ENCODE measurements around the gene HDGF. TPM values are rescaled to one million over a fixed set of nuclear protein-coding genes. Genes with fewer than 3 reads are reported as not detected.

HDGF gene
- total RNA-seq, 1 experiment from 2014 or later, result 498 TPM

- Histone ChIP-seq H3K4me1 (replicated peaks; ENCODE audit: insufficient read depth) (peaks cover 18% of the 10 kb centered on the region), H3K4me3 (peak overlapping the region; percentile 96), H3K4me2 (peak overlapping the region; percentile 90), H2AFZ (peak overlapping the region; percentile 85; the same call in 1 of the 2 replicates), H3K27ac (peak overlapping the region; percentile 76), H3F3A (ENCODE audit: insufficient read depth, low read depth) (peaks cover 8% of the 10 kb centered on the region), H3K79me2 (ENCODE audit: low read depth) (peaks cover 63% of the 10 kb centered on the region), H3K36me3 (ENCODE audit: low read depth) (0 out of 2 replicates have a peak, but pooled peaks cover 11% of the 10 kb centered on the region), H3K27me3 (ENCODE audit: insufficient read depth, low read depth) (no peaks in the 10 kb centered on the region), H4K20me1 (ENCODE audit: insufficient read depth) (peaks cover 20% of the 10 kb centered on the region), H3K9me2 (ENCODE audit: insufficient read depth) (no peaks in the 10 kb centered on the region), H3K9me3 (ENCODE audit: insufficient read depth, low read depth) (no peaks in the 10 kb centered on the region)
- BruUV-seq (replicated peaks), result TSS peak; percentile 42
- intact Hi-C loops (cut with micrococcal nuclease; ENCODE audit: unreplicated experiment), result loop anchor here (1.0 to 5.0 kb wide), 4 partner anchors 17 to 76 kb away; partner anchors contain the start of genes HDGF, ISG20L2, METTL25B and MRPL24
- TF ChIP-seq CTCF (conservative IDR thresholded peaks at IDR 0.05), result no peak
- TF ChIP-seq EZH2 (IDR thresholded peaks at IDR 0.05; ENCODE audit: low read depth), result no peak
- CTCF ChIA-PET, result interaction anchor here (0.5 to 1.0 kb wide), 3 partner anchors 42 to 146 kb away, joined by 3 to 5 read pairs (median 3); no protein-coding TSS in a partner anchor
- POLR2A ChIA-PET (ENCODE audit: unreplicated experiment), result interaction anchor here (0.6 to 0.9 kb wide), 4 partner anchors 39 to 229 kb away, joined by 3 to 6 read pairs (median 4); partner anchors contain the start of genes ISG20L2 and METTL25B
- no peak for DNase-seq
Measured at GRCh38 chr1:156767879-156768604, 16.6 kb upstream of the HDGF start.

- Histone ChIP-seq H3F3A (ENCODE audit: insufficient read depth, low read depth) (peaks cover 8% of the 10 kb centered on the region), H3K36me3 (ENCODE audit: low read depth) (0 out of 2 replicates have a peak, but pooled peaks cover 11% of the 10 kb centered on the region), H3K79me2 (ENCODE audit: low read depth) (peaks cover 56% of the 10 kb centered on the region), H2AFZ (peak within 1 kb of the TSS; percentile 87), H3K4me3 (peak within 1 kb of the TSS; percentile 96), H3K9me2 (ENCODE audit: insufficient read depth) (no peaks in the 10 kb centered on the region), H3K27ac (peak within 1 kb of the TSS; percentile 76), H3K27me3 (ENCODE audit: insufficient read depth, low read depth) (no peaks in the 10 kb centered on the region), H3K4me2 (peak within 1 kb of the TSS; percentile 90), H3K9me3 (ENCODE audit: insufficient read depth, low read depth) (no peaks in the 10 kb centered on the region), H4K20me1 (ENCODE audit: insufficient read depth) (peaks cover 15% of the 10 kb centered on the region), H3K4me1 (replicated peaks; ENCODE audit: insufficient read depth) (peaks cover 18% of the 10 kb centered on the region)
- intact Hi-C loops (cut with micrococcal nuclease; ENCODE audit: unreplicated experiment), result loop anchor here (1.0 to 5.0 kb wide), 4 partner anchors 16 to 75 kb away; partner anchors contain the start of genes HDGF, ISG20L2, METTL25B and MRPL24
- POLR2A ChIA-PET (ENCODE audit: unreplicated experiment), result interaction anchor here (0.5 to 1.0 kb wide), 9 partner anchors 14 to 230 kb away, joined by 3 to 26 read pairs (median 5); partner anchors contain the start of genes ISG20L2, METTL25B and MRPL24
- CTCF ChIA-PET, result interaction anchor here (1.0 kb wide), 2 partner anchors 41 to 78 kb away, joined by 3 to 5 read pairs; no protein-coding TSS in a partner anchor
- no TSS peak for BruUV-seq (replicated peaks)
- TF ChIP-seq CTCF (conservative IDR thresholded peaks at IDR 0.05) (no peak), EZH2 (IDR thresholded peaks at IDR 0.05; ENCODE audit: low read depth) (no peak)
- peak; percentile 96 to 99 for DNase-seq
Measured at GRCh38 chr1:156767101-156767878, 15.8 kb upstream of the HDGF start, which contains the start of gene PRCC. PRCC (plus strand) TSS chr1:156767535; CDS start chr1:156767772, 237 bp downstream.

Measured in PC-9 (cell line).